SHP77 (cell line): ENCODE data around the gene GLYR1.

Source experiments
- DNase-seq, 2 experiments: peaks; one replicate each; lab custom pipeline; 2025; lab: John Stamatoyannopoulos, UW

The GLYR1 gene

GRCh38 chr16:4850211-4850610, 3.1 kb upstream of the GLYR1 start:
- no peak for DNase-seq

- DNase-seq: peak in 1 of 2 experiments; percentile 25
These were observed 893 bp upstream of the GLYR1 start for GRCh38 chr16:4847774-4848587.

GRCh38 chr16:4846503-4846900, 586 bp downstream of the GLYR1 start:
- DNase-seq: no peak

- no peak for DNase-seq
These were observed 6.1 kb downstream of the GLYR1 start for GRCh38 chr16:4840984-4841383.

- no peak for DNase-seq
These were observed 7.1 kb downstream of the GLYR1 start for GRCh38 chr16:4839942-4840341.

GRCh38 chr16:4837733-4838501, 9.2 kb downstream of the GLYR1 start:
- no peak for DNase-seq

GRCh38 chr16:4836727-4837126, 10.4 kb downstream of the GLYR1 start:
- no peak for DNase-seq

GRCh38 chr16:4833584-4833983, 13.5 kb downstream of the GLYR1 start:
- no peak for DNase-seq

GRCh38 chr16:4832698-4833343, 14.3 kb downstream of the GLYR1 start:
- no peak for DNase-seq

GRCh38 chr16:4831616-4832015, 15.5 kb downstream of the GLYR1 start:
- no peak for DNase-seq

GRCh38 chr16:4830408-4830807, 16.7 kb downstream of the GLYR1 start:
- DNase-seq: no peak

GRCh38 chr16:4828567-4829321, 18.3 kb downstream of the GLYR1 start:
- DNase-seq: no peak

- DNase-seq: no peak
These were observed 20.1 kb downstream of the GLYR1 start for GRCh38 chr16:4826980-4827379.

- DNase-seq: no peak
These were observed 20.6 kb downstream of the GLYR1 start for GRCh38 chr16:4826526-4826925.

- DNase-seq: no peak
These were observed 21.9 kb downstream of the GLYR1 start for GRCh38 chr16:4825196-4825595.

- no peak for DNase-seq
These were observed 26.4 kb downstream of the GLYR1 start for GRCh38 chr16:4820652-4821051.

GRCh38 chr16:4814542-4815173, 32.4 kb downstream of the GLYR1 start:
- DNase-seq: no peak

- no peak for DNase-seq
These were observed 33.0 kb downstream of the GLYR1 start for GRCh38 chr16:4814046-4814445.

- no peak for DNase-seq
These were observed 33.7 kb downstream of the GLYR1 start for GRCh38 chr16:4813251-4814003.

GRCh38 chr16:4811773-4812172, 35.3 kb downstream of the GLYR1 start:
- DNase-seq: no peak

- no peak for DNase-seq
These were observed 35.8 kb downstream of the GLYR1 start for GRCh38 chr16:4811242-4811641.
